ENCODE measurements around the gene LHX4. TPM values are rescaled to one million over a fixed set of nuclear protein-coding genes. Genes with fewer than 3 reads are reported as not detected.
A peak's percentile ranks its signal among the peaks of the same experiment; 100 is the strongest.

LHX4 gene
- polyA plus RNA-seq, 1 donor: 3.1 TPM

DNA sequence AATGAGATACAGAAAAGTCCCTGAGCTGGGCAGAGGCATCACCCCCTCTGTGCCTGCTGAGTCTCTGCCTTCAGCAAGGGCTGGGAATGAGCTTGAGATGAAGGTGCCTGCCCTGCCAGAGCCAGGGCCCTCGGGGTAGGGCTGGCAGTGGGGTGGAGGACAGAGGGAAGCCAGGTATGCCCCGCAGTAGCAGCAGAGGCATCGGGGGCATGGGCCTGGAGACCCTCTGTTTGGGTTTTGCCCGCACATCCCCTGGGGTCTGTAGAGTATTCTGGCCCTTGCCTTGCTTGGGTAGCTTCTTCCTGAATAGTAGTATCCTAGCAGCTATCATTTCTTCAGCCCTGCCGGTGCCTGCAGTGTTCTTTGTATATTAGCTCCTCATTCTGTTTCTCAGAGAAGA lies 42.4 kb upstream of the LHX4 start:
- H3K4me3 ChIP-seq (ENCODE audit: low read length): no peak overlapping the region
- DNase-seq: no peak
- no peaks in the 10 kb centered on the region for H3K27me3 ChIP-seq (ENCODE audit: control insufficient read depth, insufficient read depth, low read length)
- peaks cover 55% of the 10 kb centered on the region for H3K36me3 ChIP-seq (ENCODE audit: control insufficient read depth, insufficient read depth, low read length)
- H3K4me1 ChIP-seq (ENCODE audit: control insufficient read depth, insufficient read depth, low read length): no peaks in the 10 kb centered on the region
- H3K27ac ChIP-seq (ENCODE audit: low read length): no peak overlapping the region
- WGBS (ENCODE audit: insufficient coverage, low lambda C conversion rate): no CpG with 5 or more reads among the region's 5 CpGs
- no peaks in the 10 kb centered on the region for H3K9me3 ChIP-seq (ENCODE audit: control insufficient read depth, low read depth, low read length)

DNA sequence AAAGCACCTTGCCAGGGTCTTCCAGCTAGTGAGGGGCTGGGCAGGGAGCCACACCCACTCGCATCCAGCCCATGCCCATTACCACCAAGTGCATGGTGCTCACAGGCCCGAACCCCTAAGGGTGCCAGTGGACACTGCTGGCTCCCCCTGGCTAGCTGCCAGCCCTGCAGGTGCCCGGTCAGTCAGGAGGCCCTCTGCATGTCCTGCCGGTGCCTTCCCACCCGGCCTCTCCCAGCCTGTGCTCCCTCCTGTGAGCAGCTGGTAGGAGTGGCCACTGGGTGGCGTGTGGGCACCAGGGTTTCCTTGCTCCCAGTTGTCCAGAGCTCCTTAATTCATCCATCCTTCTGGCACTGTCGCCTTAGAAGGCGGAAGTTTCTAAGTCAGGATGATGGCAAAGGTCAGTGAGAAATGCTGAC lies 42.0 kb upstream of the LHX4 start:
- no CpG with 5 or more reads among the region's 8 CpGs for WGBS (ENCODE audit: insufficient coverage, low lambda C conversion rate)
- peaks cover 54% of the 10 kb centered on the region for H3K36me3 ChIP-seq (ENCODE audit: control insufficient read depth, insufficient read depth, low read length)
- no peaks in the 10 kb centered on the region for H3K4me1 ChIP-seq (ENCODE audit: control insufficient read depth, insufficient read depth, low read length)
- peak; percentile 65 to 74 for DNase-seq
- H3K27me3 ChIP-seq (ENCODE audit: control insufficient read depth, insufficient read depth, low read length): no peaks in the 10 kb centered on the region
- no peak overlapping the region for H3K4me3 ChIP-seq (ENCODE audit: low read length)
- no peak overlapping the region for H3K27ac ChIP-seq (ENCODE audit: low read length)
- H3K9me3 ChIP-seq (ENCODE audit: control insufficient read depth, low read depth, low read length): no peaks in the 10 kb centered on the region

GRCh38 chr1:180188684-180189175 lies 41.3 kb upstream of the LHX4 start:
- no peak for DNase-seq
- H3K27me3 ChIP-seq (ENCODE audit: control insufficient read depth, insufficient read depth, low read length): no peaks in the 10 kb centered on the region
- H3K4me1 ChIP-seq (ENCODE audit: control insufficient read depth, insufficient read depth, low read length): peaks cover 2% of the 10 kb centered on the region
- peaks cover 54% of the 10 kb centered on the region for H3K36me3 ChIP-seq (ENCODE audit: control insufficient read depth, insufficient read depth, low read length)
- no peak overlapping the region for H3K27ac ChIP-seq (ENCODE audit: low read length)
- H3K4me3 ChIP-seq (ENCODE audit: low read length): no peak overlapping the region
- no peaks in the 10 kb centered on the region for H3K9me3 ChIP-seq (ENCODE audit: control insufficient read depth, low read depth, low read length)
- WGBS (ENCODE audit: insufficient coverage, low lambda C conversion rate): no CpG with 5 or more reads among the region's 8 CpGs

GRCh38 chr1:180190091-180190490 lies 40.0 kb upstream of the LHX4 start:
- no CpG with 5 or more reads among the region's 5 CpGs for WGBS (ENCODE audit: insufficient coverage, low lambda C conversion rate)
- no peaks in the 10 kb centered on the region for H3K9me3 ChIP-seq (ENCODE audit: control insufficient read depth, low read depth, low read length)
- H3K4me3 ChIP-seq (ENCODE audit: low read length): no peak overlapping the region
- H3K4me1 ChIP-seq (ENCODE audit: control insufficient read depth, insufficient read depth, low read length): peaks cover 5% of the 10 kb centered on the region
- no peaks in the 10 kb centered on the region for H3K27me3 ChIP-seq (ENCODE audit: control insufficient read depth, insufficient read depth, low read length)
- H3K36me3 ChIP-seq (ENCODE audit: control insufficient read depth, insufficient read depth, low read length): peaks cover 44% of the 10 kb centered on the region
- no peak overlapping the region for H3K27ac ChIP-seq (ENCODE audit: low read length)
- no peak for DNase-seq

DNA sequence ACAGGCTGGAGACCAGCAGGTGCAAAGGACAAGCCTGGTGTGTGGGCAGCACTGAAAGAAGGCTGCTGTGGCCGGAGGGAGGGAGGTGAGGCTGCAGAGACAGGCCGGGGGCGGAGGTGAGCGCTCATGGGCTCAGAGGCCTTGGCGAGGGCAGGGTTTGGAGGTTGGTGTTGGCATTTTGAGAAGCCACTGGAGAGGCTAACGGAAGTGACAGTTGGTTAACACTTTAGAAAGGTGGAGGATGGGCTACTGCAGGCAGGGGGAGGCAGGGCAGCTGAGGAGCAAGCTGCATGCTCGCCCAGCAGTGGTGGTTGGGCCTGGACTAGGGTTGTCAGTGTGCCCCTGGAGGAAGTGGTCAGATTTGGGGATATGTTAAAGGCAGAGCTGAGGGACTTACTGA lies 37.9 kb upstream of the LHX4 start:
- no peaks in the 10 kb centered on the region for H3K27me3 ChIP-seq (ENCODE audit: control insufficient read depth, insufficient read depth, low read length)
- DNase-seq: no peak
- peaks cover 38% of the 10 kb centered on the region for H3K36me3 ChIP-seq (ENCODE audit: control insufficient read depth, insufficient read depth, low read length)
- H3K4me3 ChIP-seq (ENCODE audit: low read length): no peak overlapping the region
- H3K27ac ChIP-seq (ENCODE audit: low read length): no peak overlapping the region
- H3K4me1 ChIP-seq (ENCODE audit: control insufficient read depth, insufficient read depth, low read length): peaks cover 5% of the 10 kb centered on the region
- H3K9me3 ChIP-seq (ENCODE audit: control insufficient read depth, low read depth, low read length): no peaks in the 10 kb centered on the region
- WGBS (ENCODE audit: insufficient coverage, low lambda C conversion rate): no CpG with 5 or more reads among the region's 7 CpGs

DNA sequence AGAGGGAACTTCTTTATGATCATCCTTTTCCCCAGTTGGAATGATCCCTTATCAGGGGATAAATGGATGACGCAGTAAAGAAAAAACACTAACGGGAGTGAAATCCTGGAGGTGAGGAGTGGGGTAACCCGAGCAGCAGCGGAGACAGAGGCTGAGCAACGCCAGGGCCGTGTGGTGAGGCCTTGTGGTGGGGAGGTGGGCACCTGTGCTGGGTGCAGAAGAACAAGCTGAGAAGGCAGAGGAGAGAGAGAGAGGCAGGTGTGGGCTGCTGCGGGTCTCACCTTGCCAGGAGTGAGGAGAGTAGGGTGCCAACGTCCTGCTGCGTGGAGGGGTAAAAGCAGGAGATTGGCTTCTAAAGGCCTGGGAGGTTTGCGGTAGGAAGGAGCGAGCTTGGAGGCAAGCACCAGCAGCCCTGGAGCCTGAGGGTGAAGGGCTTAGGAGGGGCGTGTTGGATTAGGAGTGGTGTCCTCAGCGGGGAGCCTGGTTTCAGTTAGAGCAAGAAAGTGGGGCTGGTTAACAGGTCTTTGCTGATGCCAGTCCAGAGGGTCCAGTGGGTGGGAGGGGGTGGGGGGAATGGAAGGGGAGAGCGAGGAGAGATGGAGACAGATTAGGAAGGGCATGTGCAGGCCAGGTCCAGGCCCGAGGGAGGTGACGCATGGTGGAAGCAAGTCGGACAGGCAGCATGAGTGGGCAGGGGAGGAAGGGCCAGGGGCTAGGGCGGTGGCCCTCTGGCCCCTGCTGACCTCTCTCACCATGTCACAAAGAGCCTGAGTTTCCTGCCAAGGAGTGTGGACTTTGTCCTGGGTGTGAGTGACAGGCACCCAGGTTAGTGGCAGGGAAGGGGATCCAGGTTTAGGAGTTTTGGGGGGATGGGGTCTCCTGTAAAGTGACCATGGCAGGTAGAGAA lies 36.7 kb upstream of the LHX4 start:
- H3K36me3 ChIP-seq (ENCODE audit: control insufficient read depth, insufficient read depth, low read length): peaks cover 41% of the 10 kb centered on the region

GRCh38 chr1:180194048-180194425 lies 36.0 kb upstream of the LHX4 start:
- H3K36me3 ChIP-seq (ENCODE audit: control insufficient read depth, insufficient read depth, low read length): peaks cover 37% of the 10 kb centered on the region
- H3K4me1 ChIP-seq (ENCODE audit: control insufficient read depth, insufficient read depth, low read length): peaks cover 5% of the 10 kb centered on the region
- H3K27ac ChIP-seq (ENCODE audit: low read length): no peak overlapping the region
- no peak overlapping the region for H3K4me3 ChIP-seq (ENCODE audit: low read length)
- no peaks in the 10 kb centered on the region for H3K27me3 ChIP-seq (ENCODE audit: control insufficient read depth, insufficient read depth, low read length)
- WGBS (ENCODE audit: insufficient coverage, low lambda C conversion rate): no CpG with 5 or more reads among the region's 14 CpGs
- no peak for DNase-seq
- no peaks in the 10 kb centered on the region for H3K9me3 ChIP-seq (ENCODE audit: control insufficient read depth, low read depth, low read length)

More for the DNA sequence above, 36.7 kb upstream of the LHX4 start:
- no peak overlapping the region for H3K4me3 ChIP-seq (ENCODE audit: low read length)
- no peaks in the 10 kb centered on the region for H3K9me3 ChIP-seq (ENCODE audit: control insufficient read depth, low read depth, low read length)
- WGBS (ENCODE audit: insufficient coverage, low lambda C conversion rate): 70% methylated on average over 2 of the region's 18 CpGs
- peak in 1 of 2 donors; percentile 22 for DNase-seq
- H3K4me1 ChIP-seq (ENCODE audit: control insufficient read depth, insufficient read depth, low read length): peaks cover 5% of the 10 kb centered on the region
- no peak overlapping the region for H3K27ac ChIP-seq (ENCODE audit: low read length)
- H3K27me3 ChIP-seq (ENCODE audit: control insufficient read depth, insufficient read depth, low read length): no peaks in the 10 kb centered on the region

GRCh38 chr1:180194546-180195207 lies 35.4 kb upstream of the LHX4 start:
- Histone ChIP-seq H3K4me3 (ENCODE audit: low read length) (no peak overlapping the region), H3K27me3 (ENCODE audit: control insufficient read depth, insufficient read depth, low read length) (no peaks in the 10 kb centered on the region), H3K9me3 (ENCODE audit: control insufficient read depth, low read depth, low read length) (no peaks in the 10 kb centered on the region), H3K36me3 (ENCODE audit: control insufficient read depth, insufficient read depth, low read length) (peaks cover 33% of the 10 kb centered on the region), H3K27ac (ENCODE audit: low read length) (no peak overlapping the region), H3K4me1 (ENCODE audit: control insufficient read depth, insufficient read depth, low read length) (peaks cover 5% of the 10 kb centered on the region)
- no peak for DNase-seq
- no CpG with 5 or more reads among the region's 19 CpGs for WGBS (ENCODE audit: insufficient coverage, low lambda C conversion rate)

- peaks cover 26% of the 10 kb centered on the region for H3K36me3 ChIP-seq (ENCODE audit: control insufficient read depth, insufficient read depth, low read length)
- DNase-seq: no peak
- no peaks in the 10 kb centered on the region for H3K27me3 ChIP-seq (ENCODE audit: control insufficient read depth, insufficient read depth, low read length)
- 80% methylated on average over 1 of the region's 3 CpGs for whole genome bisulfite sequencing (ENCODE audit: insufficient coverage, low lambda C conversion rate)
- H3K27ac ChIP-seq (ENCODE audit: low read length): no peak overlapping the region
- no peaks in the 10 kb centered on the region for H3K9me3 ChIP-seq (ENCODE audit: control insufficient read depth, low read depth, low read length)
- peaks cover 5% of the 10 kb centered on the region for H3K4me1 ChIP-seq (ENCODE audit: control insufficient read depth, insufficient read depth, low read length)
- H3K4me3 ChIP-seq (ENCODE audit: low read length): no peak overlapping the region
Observed at GRCh38 chr1:180195401-180195800, 34.7 kb upstream of the LHX4 start.

GRCh38 chr1:180195916-180196315 lies 34.1 kb upstream of the LHX4 start:
- DNase-seq: no peak
- H3K4me1 ChIP-seq (ENCODE audit: control insufficient read depth, insufficient read depth, low read length): peaks cover 5% of the 10 kb centered on the region
- no CpG with 5 or more reads among the region's 9 CpGs for WGBS (ENCODE audit: insufficient coverage, low lambda C conversion rate)
- H3K4me3 ChIP-seq (ENCODE audit: low read length): no peak overlapping the region
- H3K27me3 ChIP-seq (ENCODE audit: control insufficient read depth, insufficient read depth, low read length): no peaks in the 10 kb centered on the region
- H3K27ac ChIP-seq (ENCODE audit: low read length): no peak overlapping the region
- peaks cover 24% of the 10 kb centered on the region for H3K36me3 ChIP-seq (ENCODE audit: control insufficient read depth, insufficient read depth, low read length)
- no peaks in the 10 kb centered on the region for H3K9me3 ChIP-seq (ENCODE audit: control insufficient read depth, low read depth, low read length)

Data from large intestine (tissue), 3 donors.